Measurements from ENCODE around the gene CFAP65.

Gene CFAP65

DNA sequence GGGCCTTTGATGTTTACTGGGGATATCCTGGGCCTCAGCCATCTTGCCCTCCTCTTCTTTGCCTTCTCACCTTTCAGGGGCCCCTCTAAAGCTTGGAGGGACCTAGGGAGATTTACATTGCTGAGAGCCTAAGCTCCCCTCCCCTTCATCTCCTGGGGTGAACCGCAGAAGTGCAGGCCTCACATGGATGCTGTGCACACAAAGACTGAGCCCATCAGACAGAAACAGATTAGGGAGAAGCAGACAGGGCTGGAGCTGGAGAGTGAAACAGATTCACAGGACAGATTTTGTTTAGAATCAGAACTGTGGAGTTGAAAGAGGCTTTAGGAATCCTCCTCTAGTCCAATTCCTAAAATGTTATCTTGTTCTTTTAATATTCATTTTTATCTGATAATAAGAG, 85.3 kb downstream of the CFAP65 start:
- in situ Hi-C loops (cut with MboI; ENCODE audit: low sequenced_read_pairs, unreplicated experiment): no loop called here
- TF ChIP-seq, protein P1, sequence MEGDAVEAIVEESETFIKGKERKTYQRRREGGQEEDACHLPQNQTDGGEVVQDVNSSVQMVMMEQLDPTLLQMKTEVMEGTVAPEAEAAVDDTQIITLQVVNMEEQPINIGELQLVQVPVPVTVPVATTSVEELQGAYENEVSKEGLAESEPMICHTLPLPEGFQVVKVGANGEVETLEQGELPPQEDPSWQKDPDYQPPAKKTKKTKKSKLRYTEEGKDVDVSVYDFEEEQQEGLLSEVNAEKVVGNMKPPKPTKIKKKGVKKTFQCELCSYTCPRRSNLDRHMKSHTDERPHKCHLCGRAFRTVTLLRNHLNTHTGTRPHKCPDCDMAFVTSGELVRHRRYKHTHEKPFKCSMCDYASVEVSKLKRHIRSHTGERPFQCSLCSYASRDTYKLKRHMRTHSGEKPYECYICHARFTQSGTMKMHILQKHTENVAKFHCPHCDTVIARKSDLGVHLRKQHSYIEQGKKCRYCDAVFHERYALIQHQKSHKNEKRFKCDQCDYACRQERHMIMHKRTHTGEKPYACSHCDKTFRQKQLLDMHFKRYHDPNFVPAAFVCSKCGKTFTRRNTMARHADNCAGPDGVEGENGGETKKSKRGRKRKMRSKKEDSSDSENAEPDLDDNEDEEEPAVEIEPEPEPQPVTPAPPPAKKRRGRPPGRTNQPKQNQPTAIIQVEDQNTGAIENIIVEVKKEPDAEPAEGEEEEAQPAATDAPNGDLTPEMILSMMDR (IDR thresholded peaks at IDR 0.05; ENCODE audit: borderline replicate concordance, control extremely low read depth, extremely low read depth, insufficient read depth, missing control alignments): no peak
- no peak for DNase-seq (ENCODE audit: low spot score)

DNA sequence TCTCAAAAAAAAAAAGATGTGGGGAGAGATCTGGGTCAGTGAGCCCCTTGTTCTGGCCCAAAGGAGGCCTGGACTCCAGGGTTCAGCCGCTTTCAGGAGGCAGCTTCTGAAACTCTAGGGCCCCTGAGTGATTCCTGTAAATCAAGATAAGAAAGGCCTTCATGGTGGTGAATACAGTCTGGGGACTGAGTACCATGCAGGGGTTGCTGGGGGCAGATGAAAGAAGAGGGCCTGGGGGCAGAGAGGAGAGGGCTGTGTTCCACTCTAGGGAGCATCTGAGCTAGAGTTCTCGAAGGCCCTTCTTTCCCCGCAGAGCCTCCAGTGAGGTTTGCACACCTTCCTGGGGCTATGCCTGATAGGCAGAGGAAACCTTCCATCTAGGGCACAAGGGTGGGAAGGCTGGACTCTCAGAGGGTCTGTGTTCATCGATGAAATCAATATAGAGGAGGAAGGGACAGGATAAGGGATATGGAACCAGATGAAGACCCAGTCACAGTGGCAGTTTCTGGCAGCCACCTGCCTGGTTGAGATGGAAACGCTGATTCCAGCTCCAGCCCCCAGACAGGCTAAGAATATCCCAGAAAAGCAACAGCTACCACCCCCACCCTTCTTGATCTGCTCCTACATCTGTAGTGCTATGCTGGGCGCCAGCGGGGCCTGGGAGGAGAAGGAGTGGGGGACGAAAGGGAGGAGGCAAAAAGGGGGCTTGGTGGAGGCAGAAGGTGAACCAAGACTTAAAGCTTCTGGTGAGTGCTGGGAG, 86.6 kb downstream of the CFAP65 start:
- TF ChIP-seq, protein P1 (IDR thresholded peaks at IDR 0.05; ENCODE audit: borderline replicate concordance, control extremely low read depth, extremely low read depth, insufficient read depth, missing control alignments): no peak
- no peak for DNase-seq (ENCODE audit: low spot score)
- in situ Hi-C loops (cut with MboI; ENCODE audit: low sequenced_read_pairs, unreplicated experiment): no loop called here

DNA sequence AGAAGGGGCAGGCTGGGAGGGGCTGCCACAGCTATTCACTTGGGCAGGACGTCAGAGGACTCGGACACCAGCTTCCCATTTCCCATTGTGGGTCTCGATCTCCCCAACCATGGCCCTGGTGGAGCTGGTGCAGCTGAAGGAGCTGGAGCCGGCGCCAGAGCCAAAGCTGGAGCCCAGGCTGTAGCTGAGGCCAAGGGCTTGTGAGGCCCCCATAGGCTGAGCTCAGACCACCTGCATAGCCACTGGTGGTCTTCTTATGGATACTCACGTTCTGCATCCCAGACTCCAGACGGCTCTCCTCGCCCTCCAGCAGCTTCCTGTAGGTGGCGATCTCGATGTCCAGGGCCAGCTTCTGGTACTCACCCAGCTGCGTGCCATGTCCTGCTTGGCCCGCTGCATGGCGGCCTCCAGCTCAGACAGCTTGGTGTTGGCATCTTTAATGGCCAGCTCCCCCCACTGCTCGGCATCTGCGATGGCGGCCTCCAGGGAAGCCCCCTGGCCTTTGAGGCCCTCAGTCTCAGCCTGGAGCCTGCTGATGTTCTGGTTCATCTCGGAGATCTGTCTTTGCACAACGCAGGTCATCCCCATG, 87.9 kb downstream of the CFAP65 start:
- TF ChIP-seq, protein P1 (IDR thresholded peaks at IDR 0.05; ENCODE audit: borderline replicate concordance, control extremely low read depth, extremely low read depth, insufficient read depth, missing control alignments): no peak
- no peak for DNase-seq (ENCODE audit: low spot score)
- in situ Hi-C loops (cut with MboI; ENCODE audit: low sequenced_read_pairs, unreplicated experiment): no loop called here

Measured in GM13976 (cell line).